Head of caudate nucleus (tissue), 42 donors: ENCODE measurements around the gene TEKT1.
"Not testable (repeated sequence)": the region's sequence is repeated elsewhere in the genome, so short reads cannot be mapped to it uniquely, and the experiment has no call there.

ENCODE experiments used
- DNase-seq, 42 donors: peaks; one replicate each; pipeline versions ENCODE4 v3.0.0 to v3.0.0-alpha.2; 2020 to 2021; ENCODE audit warnings: mixed read lengths in 7 of 42
- intact Hi-C: fragments of 100-400 bp; cut with DNase I; formaldehyde crosslinking; loops from one replicate; pipeline ENCODE4 v1.15.0; 2022

Gene TEKT1

DNA sequence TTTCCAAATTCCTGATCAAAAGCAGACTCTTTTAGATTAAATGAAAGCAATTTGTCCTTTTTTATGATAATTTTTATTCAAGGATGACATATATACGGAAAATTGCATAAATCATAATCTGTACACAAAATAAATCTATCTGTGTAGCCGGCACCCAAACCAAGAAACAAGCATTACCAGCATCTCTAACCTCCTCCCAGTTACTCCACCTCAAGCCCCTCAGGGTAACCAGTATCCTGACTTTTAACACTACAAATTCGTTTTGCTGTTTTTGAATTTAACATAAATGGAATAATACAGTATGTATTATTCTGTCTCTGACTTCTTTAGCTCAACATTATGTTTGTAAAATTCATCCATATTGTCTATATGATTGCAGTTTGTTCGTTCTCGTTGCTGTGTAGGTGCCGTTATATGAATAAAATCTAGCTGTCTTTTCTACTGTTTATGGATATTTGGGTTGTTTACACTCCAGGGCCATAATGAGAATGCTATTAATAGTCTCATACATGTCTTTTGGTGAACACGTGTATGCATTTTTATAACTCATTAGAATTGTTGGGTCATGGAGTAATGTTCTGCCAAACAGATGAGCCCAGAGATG lies 1.0 kb downstream of the TEKT1 start:
- intact Hi-C loops = no loop called here
- DNase-seq = no peak

DNA sequence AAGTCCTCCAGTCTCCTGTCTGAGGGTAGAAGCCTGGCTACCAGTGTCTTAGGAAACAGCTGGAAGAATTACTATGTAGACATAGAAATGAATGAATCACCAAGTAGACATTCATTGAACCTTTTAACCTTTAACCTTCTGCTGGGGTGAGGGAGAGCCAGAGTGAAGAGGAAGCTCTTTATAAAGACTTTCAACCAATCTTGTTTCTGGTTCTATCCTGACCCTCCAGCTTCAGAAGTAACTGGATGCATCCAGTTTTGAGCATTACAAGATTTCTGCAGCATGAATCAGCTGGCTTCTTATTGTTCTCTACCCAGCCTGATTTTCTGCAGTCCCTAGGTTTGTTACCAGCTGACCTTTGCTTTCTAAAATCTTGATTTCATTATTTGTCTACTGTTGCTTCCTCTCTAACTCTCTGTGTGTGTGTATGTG lies 8.5 kb downstream of the TEKT1 start:
- DNase-seq = no peak
- intact Hi-C loops = no loop called here

- intact Hi-C loops = no loop called here
- DNase-seq = no peak
Measured at GRCh38 chr17:6818938-6819337, 12.6 kb downstream of the TEKT1 start.

DNA sequence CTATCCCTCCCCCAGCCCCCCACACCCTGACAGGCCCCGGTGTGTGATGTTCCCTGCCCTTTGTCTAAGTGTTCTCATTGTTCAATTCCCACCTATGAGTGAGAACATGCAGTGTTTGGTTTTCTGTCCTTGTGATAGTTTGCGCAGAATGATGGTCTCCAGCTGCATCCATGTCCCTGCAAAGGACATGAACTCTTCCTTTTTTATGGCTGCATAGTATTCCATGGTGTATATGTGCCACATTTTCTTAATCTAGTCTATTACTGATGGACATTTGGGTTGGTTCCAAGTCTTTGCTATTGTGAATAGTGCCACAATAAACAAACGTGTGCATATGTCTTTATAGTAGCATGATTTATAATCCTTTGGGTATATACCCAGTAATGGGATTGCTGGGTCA lies 15.2 kb downstream of the TEKT1 start:
- intact Hi-C loops, DNase-seq: not testable (repeated sequence)

DNA sequence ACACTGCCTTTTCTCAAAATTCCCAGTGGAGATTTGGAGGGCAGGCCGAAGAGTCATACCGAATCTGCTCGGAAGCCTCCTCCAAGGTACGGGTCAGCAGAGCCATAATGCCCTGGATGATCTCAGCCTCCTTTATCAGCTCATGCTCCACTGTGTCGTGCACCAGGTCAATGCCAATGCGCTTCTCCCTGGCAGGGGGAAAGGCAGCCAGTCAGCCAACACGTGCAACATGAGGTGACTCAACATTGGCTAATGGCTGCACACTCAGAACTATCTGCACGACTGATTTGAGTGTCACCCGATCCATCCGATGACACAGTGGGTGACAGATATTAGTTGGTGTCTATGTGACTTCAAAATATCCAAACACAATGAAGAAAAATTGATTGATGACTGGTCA lies 15.8 kb downstream of the TEKT1 start:
- no peak for DNase-seq
- intact Hi-C loops = no loop called here

- intact Hi-C loops = no loop called here
- DNase-seq = no peak
Measured at GRCh38 chr17:6812295-6812694, 19.2 kb downstream of the TEKT1 start.

- intact Hi-C loops = no loop called here
- DNase-seq = no peak
Measured at GRCh38 chr17:6811510-6811909, 20.0 kb downstream of the TEKT1 start.

GRCh38 chr17:6800422-6801027 lies 31.0 kb downstream of the TEKT1 start:
- intact Hi-C loops = no loop called here
- peak in 1 of 42 donors; percentile 45 for DNase-seq

GRCh38 chr17:6799738-6800137 lies 31.8 kb downstream of the TEKT1 start:
- no peak for DNase-seq
- intact Hi-C loops = no loop called here

DNA sequence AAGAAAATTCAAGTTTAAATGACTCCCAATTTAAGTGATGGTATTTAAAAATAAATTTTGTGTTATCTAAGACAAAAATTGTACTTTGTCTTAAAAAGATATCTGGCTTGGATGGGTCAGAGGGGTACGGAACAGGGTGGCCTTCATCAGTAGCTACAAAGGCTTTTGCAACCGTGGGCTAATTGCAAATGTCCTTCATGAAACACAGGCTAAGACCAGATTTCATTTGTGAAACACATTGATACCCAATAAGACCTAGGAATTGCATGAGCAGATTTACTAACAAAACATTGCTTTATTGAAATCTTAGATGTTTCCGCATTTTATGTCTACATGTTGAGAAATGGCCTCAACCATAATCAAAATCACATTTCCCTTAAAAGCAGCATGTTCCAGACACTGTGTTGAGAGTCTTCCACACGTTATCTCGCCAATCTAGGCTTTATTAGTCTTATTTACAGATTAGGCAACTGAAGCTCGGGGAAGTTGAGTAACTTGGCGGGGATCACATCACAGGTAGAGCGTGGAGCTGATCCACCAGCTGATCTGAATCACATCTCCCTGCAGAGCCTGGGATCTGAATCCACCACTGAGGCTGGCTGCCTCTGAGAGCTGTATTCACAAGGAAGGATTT lies 33.7 kb downstream of the TEKT1 start:
- intact Hi-C loops = no loop called here
- no peak for DNase-seq

DNA sequence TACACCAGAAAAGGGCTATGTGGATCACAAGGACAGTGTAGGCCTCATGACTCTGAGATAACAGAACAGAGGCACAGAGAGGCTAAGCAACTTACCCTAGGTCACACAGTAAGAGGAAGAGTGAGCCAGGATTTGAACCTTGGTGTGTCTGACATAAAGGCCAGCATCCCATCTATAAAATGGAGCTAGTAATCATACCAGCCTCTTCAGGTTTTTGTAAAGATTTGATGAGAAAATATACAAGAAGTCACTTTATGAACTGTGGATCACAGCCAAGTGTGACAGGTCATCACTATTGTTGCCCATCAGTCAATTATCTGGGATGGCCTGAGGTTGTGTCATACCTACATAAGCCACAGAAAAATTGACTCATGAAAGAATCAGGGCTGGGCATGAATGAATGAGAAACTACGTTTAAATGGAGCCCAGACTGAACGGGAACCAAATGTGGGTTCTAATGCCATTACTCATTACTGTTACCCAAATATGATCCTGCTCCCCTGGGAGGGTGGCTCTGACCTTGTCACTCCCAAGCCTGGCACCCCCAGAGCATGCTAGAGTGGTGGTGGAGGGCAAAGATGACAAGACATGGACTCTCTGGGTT lies 34.5 kb downstream of the TEKT1 start:
- no peak for DNase-seq
- intact Hi-C loops = no loop called here

GRCh38 chr17:6796017-6796886 lies 35.3 kb downstream of the TEKT1 start:
- no peak for DNase-seq
- intact Hi-C loops = no loop called here

DNA sequence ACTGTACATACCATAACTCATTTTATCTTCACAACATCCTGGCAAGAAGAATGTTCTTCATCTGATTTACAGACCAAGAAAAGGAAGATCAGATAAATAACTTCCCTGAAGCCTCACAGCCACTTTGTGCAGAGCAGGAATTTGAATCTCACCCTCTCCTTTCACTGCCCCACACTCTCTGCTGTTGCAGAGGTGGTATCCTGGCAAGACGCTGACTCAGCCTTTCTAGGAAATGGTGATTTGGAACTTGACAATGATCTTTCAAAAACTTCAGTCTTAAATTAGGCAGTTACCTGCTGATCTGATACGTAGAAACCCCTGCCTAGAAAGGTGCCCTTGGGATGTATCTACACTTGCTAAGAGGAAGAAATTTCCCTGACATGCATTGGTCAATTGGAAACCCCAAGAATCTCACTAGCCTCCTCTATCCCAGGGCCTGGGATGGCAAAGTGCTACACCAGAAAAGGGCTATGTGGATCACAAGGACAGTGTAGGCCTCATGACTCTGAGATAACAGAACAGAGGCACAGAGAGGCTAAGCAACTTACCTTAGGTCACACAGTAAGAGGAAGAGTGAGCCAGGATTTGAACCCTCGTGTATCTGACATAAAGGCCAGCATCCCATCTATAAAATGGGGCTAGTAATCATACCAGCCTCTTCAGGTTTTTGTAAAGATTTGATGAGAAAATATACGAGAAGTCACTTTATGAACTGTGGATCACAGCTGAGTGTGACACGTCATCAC lies 37.6 kb downstream of the TEKT1 start:
- DNase-seq = no peak
- intact Hi-C loops = no loop called here

GRCh38 chr17:6789146-6789545 lies 42.4 kb downstream of the TEKT1 start:
- DNase-seq = no peak
- intact Hi-C loops = no loop called here

GRCh38 chr17:6787081-6787693 lies 44.3 kb downstream of the TEKT1 start:
- DNase-seq = no peak
- intact Hi-C loops = no loop called here

DNA sequence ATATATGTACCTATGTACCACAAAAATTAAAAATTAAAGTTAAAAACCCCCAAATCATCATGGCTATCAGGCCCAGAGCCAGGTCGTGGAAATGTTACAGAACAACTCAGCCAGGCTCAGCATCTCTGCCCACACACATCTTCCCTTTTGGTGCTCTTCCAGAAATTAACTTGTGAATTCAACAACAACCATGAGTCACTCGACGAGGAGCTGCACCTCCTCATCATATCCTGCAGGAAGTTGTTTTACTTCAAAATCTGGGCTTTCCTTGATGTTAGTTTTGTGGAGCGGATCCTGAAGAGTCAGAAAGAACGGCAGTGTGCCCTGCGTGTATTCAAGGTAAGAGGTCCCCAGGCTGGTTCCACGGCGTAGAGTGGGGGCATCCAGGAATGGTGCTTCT lies 44.9 kb downstream of the TEKT1 start:
- intact Hi-C loops = no loop called here
- peak in 15 of 42 donors; percentile 8 to 71 (median 30) for DNase-seq

DNA sequence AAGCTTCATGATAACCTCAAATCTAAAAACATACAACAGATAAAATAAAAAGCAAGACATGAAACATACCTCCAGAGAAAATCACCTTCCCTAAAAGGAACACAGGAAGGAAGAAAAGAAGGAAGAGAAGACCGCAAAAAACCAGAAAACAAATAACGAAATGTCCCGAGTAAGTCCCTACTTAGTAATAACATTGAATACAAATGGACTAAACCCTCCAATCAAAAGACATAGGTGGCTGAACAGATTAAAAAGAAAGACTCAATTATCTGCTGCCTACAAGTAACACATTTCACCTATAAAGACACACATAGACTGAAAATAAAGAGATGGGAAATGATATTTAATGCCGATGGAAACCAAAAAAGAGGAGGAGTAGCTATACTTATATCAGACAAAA lies 49.3 kb downstream of the TEKT1 start:
- intact Hi-C loops = no loop called here
- DNase-seq = no peak

DNA sequence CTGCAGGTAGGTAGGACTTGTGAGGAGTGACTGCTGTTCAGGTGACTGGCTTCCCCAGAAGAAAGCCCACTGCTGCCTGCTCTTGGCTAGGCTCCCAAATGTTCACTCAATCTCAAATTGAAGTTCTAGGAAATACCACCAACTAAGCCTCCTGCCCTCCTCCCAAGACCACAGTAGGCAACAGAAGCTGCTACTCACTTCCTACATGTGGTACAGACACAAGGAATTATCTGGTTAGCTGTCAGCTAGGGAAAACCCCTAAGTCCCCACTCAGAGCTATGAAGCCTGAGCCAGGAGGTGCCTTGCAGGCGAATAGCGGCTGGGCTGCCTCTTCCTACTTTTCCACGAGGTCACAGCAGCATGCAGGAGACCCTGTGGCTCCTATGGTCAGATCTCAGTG lies 50.6 kb downstream of the TEKT1 start:
- DNase-seq = peak in 1 of 42 donors; percentile 1
- intact Hi-C loops = no loop called here
